ENCODE measurements around the gene NPC2.

Gene NPC2

DNA sequence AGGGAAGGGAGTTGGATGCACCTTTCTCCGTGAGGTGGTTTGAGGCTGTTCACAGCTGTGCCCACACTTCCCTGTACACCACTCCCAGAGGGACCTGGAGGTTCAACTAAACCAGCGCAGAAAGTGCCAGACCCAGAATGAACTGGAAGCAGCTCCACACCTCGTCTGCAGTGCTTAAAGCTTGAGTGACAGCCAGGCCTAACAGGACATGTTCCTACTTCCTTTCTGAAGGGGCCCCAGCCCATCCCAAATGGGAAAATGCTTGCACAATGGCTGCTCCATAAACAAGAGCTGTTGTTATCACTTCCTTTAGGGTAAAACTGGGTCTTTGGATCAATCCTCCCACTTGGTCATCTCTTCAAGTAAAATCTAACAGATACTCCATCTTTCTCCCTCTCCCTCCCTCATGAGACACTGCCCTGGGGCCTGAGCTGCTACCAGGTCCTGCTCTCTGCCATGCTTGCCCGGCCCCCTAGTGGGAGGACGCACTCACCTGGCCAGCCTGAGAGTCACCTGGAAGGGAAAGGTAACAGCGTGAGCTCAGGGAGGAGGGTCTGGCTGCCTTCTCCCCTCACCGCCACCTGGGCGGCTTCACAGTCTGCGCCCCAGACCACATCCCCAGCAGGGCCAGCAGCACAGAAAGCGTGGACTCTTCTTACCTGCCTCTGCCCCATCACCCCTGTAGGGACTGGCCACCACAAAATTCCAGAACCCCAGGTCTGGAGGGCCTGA is 33.9 kb upstream of the NPC2 start:
- no peak for TF ChIP-seq CTCF (IDR thresholded peaks at IDR 0.05; ENCODE audit: insufficient read depth, low read depth, low read length, missing control alignments)
- no peak for DNase-seq (ENCODE audit: low read depth)
- no peak overlapping the region for H3K4me3 ChIP-seq (ENCODE audit: low read length)

DNA sequence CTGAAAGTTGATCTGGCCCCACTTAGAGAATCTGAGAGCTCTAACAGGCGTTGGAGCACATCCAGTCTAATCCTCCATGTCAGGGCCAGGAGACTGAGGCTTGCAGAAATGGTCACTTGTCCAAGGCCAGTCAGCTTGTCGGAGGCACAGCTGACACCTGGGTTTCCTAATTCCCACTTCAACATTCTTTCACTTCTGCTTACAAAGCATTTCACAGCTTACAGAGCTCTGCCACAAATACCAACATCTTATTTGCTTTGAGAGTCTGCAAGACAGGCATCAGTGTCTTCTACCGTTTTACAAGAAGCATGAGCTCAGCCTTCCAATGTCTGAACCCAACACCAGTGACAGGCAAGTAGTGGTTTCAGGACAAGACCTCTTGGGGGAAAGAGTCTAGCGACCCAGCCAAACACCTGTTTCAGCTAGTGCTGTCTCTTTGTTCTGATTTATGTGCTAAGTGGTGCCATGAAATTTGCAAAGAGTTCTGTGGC is 32.3 kb upstream of the NPC2 start:
- DNase-seq (ENCODE audit: low read depth) = no peak
- no peak for TF ChIP-seq CTCF (IDR thresholded peaks at IDR 0.05; ENCODE audit: insufficient read depth, low read depth, low read length, missing control alignments)

GRCh38 chr14:74524812-74525135 is 31.7 kb upstream of the NPC2 start:
- no peak for DNase-seq (ENCODE audit: low read depth)
- TF ChIP-seq CTCF (IDR thresholded peaks at IDR 0.05; ENCODE audit: insufficient read depth, low read depth, low read length, missing control alignments) = no peak
- no peak overlapping the region for H3K4me3 ChIP-seq (ENCODE audit: low read length)

More for the DNA sequence above, 32.3 kb upstream of the NPC2 start:
- H3K4me3 ChIP-seq (ENCODE audit: low read length) = no peak overlapping the region

- TF ChIP-seq CTCF (IDR thresholded peaks at IDR 0.05; ENCODE audit: insufficient read depth, low read depth, low read length, missing control alignments) = no peak
- no peak for DNase-seq (ENCODE audit: low read depth)
- no peak overlapping the region for H3K4me3 ChIP-seq (ENCODE audit: low read length)
These were observed 31.1 kb upstream of the NPC2 start for GRCh38 chr14:74524076-74524811.

- no peak for TF ChIP-seq CTCF (IDR thresholded peaks at IDR 0.05; ENCODE audit: insufficient read depth, low read depth, low read length, missing control alignments)
- H3K4me3 ChIP-seq (ENCODE audit: low read length) = no peak overlapping the region
- DNase-seq (ENCODE audit: low read depth) = no peak
These were observed 29.6 kb upstream of the NPC2 start for GRCh38 chr14:74522740-74523139.

DNA sequence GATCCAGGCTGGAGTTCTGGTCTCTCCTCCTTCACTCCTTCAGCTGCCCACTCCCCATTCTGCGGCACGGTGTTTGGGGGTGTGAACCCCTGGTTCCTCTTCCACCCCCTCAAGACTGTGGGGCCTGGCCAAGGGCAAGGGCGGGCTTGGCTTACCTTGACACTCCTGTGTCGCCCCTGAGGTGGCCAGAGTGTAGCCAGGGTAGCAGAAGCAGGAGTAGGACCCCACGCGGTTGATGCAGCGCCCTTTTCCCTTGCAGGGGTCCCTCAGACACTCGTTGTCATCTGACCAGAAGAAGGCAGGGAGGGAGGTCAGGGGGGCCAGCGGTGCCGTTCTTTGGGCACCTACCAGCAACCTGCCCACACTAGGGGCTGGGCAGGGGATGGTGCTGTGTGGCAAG is 28.7 kb upstream of the NPC2 start:
- DNase-seq (ENCODE audit: low read depth) = no peak
- TF ChIP-seq CTCF (IDR thresholded peaks at IDR 0.05; ENCODE audit: insufficient read depth, low read depth, low read length, missing control alignments) = no peak
- H3K4me3 ChIP-seq (ENCODE audit: low read length) = no peak overlapping the region

Data from epithelial cell of esophagus (primary cell).